Gastroesophageal sphincter (tissue), 3 donors: ENCODE results near the gene SLCO3A1.

Experiments used
- CTCF ChIP-seq, 4 experiments: fragments of 200-600 bp in 2 of 4; fragments of 450-650 bp in 2 of 4; sonication (generic) in 1 of 4; IDR thresholded peaks; one replicate each; pipeline ENCODE4 v1.5.1; 2017 to 2019; ENCODE audit warnings: antibody characterized with exemption in 4 of 4, mild to moderate bottlenecking in 2 of 4, moderate library complexity in 2 of 4
- EP300 ChIP-seq: sonication (generic); formaldehyde crosslinking; IDR thresholded peaks from one replicate; pipeline ENCODE4 v1.6.1; 2017; ENCODE audit warnings: antibody characterized with exemption, mild to moderate bottlenecking
- POLR2A ChIP-seq, 2 donors: fragments of 450-650 bp; IDR thresholded peaks; one replicate each; pipeline ENCODE4 v1.6.1; 2017; ENCODE audit warnings: antibody characterized with exemption in 2 of 2, mild to moderate bottlenecking in 2 of 2, moderate library complexity in 1 of 2
- POLR2AphosphoS5 ChIP-seq: sonication (generic); formaldehyde crosslinking; IDR thresholded peaks from one replicate; pipeline ENCODE4 v1.6.1; 2017; ENCODE audit warnings: antibody characterized with exemption

DNA sequence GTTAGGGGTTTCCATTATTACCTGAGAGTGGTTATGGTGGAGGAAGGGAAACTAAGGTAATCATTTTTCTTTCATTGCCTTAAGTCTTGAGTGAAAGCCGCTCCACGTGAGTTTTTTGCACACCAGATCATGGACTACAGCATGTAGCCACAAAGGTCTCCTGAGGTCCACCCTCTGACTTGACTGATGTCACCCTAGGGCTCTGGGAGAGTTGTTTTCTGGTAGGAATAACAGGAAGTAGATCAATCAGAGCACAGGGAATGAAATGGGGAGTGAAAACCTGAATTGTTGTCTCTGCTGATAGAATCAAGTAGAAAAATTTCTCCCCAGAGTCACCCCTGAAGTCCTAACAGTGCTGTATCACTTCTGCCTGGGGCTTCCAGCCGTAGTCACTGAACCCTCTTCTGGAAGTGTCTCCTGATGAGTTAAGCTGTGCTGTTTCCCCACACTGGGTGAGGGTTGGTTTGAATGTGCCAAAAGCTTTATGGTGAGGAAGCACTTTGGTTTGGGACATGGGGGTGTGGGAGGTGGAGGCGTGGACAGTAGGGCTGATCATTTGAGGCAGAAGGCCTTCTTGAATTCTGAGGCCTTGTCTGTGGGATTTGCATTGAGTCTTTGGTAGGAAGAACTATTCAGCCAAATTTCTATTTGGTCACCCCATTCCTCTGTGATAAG, 64.3 kb downstream of the SLCO3A1 start:
- no peak for TF ChIP-seq CTCF (IDR thresholded peaks at IDR 0.05)
- TF ChIP-seq POLR2A (IDR thresholded peaks at IDR 0.05) = no peak
- no peak for TF ChIP-seq EP300
- TF ChIP-seq POLR2AphosphoS5 = no peak
